ENCODE results near the gene DIS3L2.

DIS3L2 gene

GRCh38 chr2:232207174-232207573 lies 245.7 kb downstream of the DIS3L2 start:
- TF ChIP-seq CTCF (IDR thresholded peaks at IDR 0.05; ENCODE audit: low read depth, low read length, missing control alignments): no peak
- no peak overlapping the region for H3K4me3 ChIP-seq (replicated peaks; ENCODE audit: low read depth, low read length)
- DNase-seq (ENCODE audit: extremely low read depth, low read depth): no peak

GRCh38 chr2:232210306-232210705 lies 248.8 kb downstream of the DIS3L2 start:
- no peak for DNase-seq (ENCODE audit: extremely low read depth, low read depth)
- H3K4me3 ChIP-seq (replicated peaks; ENCODE audit: low read depth, low read length): no peak overlapping the region
- TF ChIP-seq CTCF (IDR thresholded peaks at IDR 0.05; ENCODE audit: low read depth, low read length, missing control alignments): no peak

GRCh38 chr2:232211743-232212686 lies 250.5 kb downstream of the DIS3L2 start:
- no peak for DNase-seq (ENCODE audit: extremely low read depth, low read depth)
- no peak for TF ChIP-seq CTCF (IDR thresholded peaks at IDR 0.05; ENCODE audit: low read depth, low read length, missing control alignments)
- H3K4me3 ChIP-seq (replicated peaks; ENCODE audit: low read depth, low read length): no peak overlapping the region

- no peak overlapping the region for H3K4me3 ChIP-seq (replicated peaks; ENCODE audit: low read depth, low read length)
- no peak for TF ChIP-seq CTCF (IDR thresholded peaks at IDR 0.05; ENCODE audit: low read depth, low read length, missing control alignments)
- no peak for DNase-seq (ENCODE audit: extremely low read depth, low read depth)
These were observed 251.7 kb downstream of the DIS3L2 start for GRCh38 chr2:232213176-232213575.

GRCh38 chr2:232214053-232214452 lies 252.5 kb downstream of the DIS3L2 start:
- H3K4me3 ChIP-seq (replicated peaks; ENCODE audit: low read depth, low read length): no peak overlapping the region
- no peak for TF ChIP-seq CTCF (IDR thresholded peaks at IDR 0.05; ENCODE audit: low read depth, low read length, missing control alignments)
- DNase-seq (ENCODE audit: extremely low read depth, low read depth): no peak

- DNase-seq (ENCODE audit: extremely low read depth, low read depth): no peak
- no peak overlapping the region for H3K4me3 ChIP-seq (replicated peaks; ENCODE audit: low read depth, low read length)
- no peak for TF ChIP-seq CTCF (IDR thresholded peaks at IDR 0.05; ENCODE audit: low read depth, low read length, missing control alignments)
These were observed 254.5 kb downstream of the DIS3L2 start for GRCh38 chr2:232216028-232216427.

Data from HFF-Myc (cell line).